Prostate gland (tissue), 2 donors: ENCODE results near the gene SH3TC1. TPM values are rescaled to one million over a fixed set of nuclear protein-coding genes. Genes with fewer than 3 reads are reported as not detected.

Experiments
- DNase-seq: peaks from one replicate; pipeline ENCODE4 v3.0.0-alpha.2; 2019; ENCODE audit warnings: low spot score
- H3K27ac ChIP-seq, 2 donors: fragments of 200-600 bp; sonication (generic); 2 replicates each; pipeline ENCODE4 v1.5.1; 2017 to 2019
- H3K27me3 ChIP-seq: fragments of 200-600 bp; sonication (generic); replicated peaks from 2 replicates; pipeline ENCODE4 v1.5.1; 2019; ENCODE audit not compliant: insufficient read depth
- H3K36me3 ChIP-seq, 2 donors: fragments of 200-600 bp; sonication (generic); 1 replicate in 1 of 2; 2 replicates in 1 of 2; pipeline versions ENCODE4 v1.5.1 to v1.8.1; 2017 to 2019
- H3K4me1 ChIP-seq: fragments of 200-600 bp; sonication (generic); replicated peaks from 2 replicates; pipeline ENCODE4 v1.5.1; 2019
- H3K4me3 ChIP-seq, 2 donors: fragments of 200-600 bp; sonication (generic); 2 replicates each; pipeline ENCODE4 v1.5.1; 2017 to 2019
- H3K9me3 ChIP-seq: fragments of 200-600 bp; sonication (generic); 2 replicates; pipeline ENCODE4 v1.5.1; 2017
- CTCF ChIP-seq, 4 experiments: fragments of 200-600 bp in 2 of 4; fragments of 450-650 bp in 2 of 4; sonication (generic) in 2 of 4; IDR thresholded peaks; 1 replicate in 3 of 4; 2 replicates in 1 of 4; pipeline ENCODE4 v1.5.1; 2016 to 2019; ENCODE audit warnings: antibody characterized with exemption in 4 of 4, mild to moderate bottlenecking in 2 of 4, moderate library complexity in 2 of 4
- POLR2A ChIP-seq: fragments of 450-650 bp; IDR thresholded peaks from one replicate; pipeline ENCODE4 v1.6.1; 2016; ENCODE audit warnings: antibody characterized with exemption, mild to moderate bottlenecking
- POLR2AphosphoS5 ChIP-seq: sonication (generic); formaldehyde crosslinking; IDR thresholded peaks from one replicate; pipeline ENCODE4 v1.6.1; 2017; ENCODE audit warnings: antibody characterized with exemption
- WGBS: methylation state at CpG from one replicate; pipeline ENCODE4 v1.1.5; 2018; 5-methylcytosine and 5-hydroxymethylcytosine counted together
- intact Hi-C: fragments of 100-400 bp; cut with DNase I; formaldehyde crosslinking; loops from one replicate; pipeline ENCODE4 v1.14.2; 2022
- total RNA-seq, 2 donors: library from RNA; depleted of rRNA; stranded (reverse); fragments of >200 nt; gene quantifications; one replicate each; pipeline ENCODE4 v1.1.0, GENCODE V29; 2016

Gene SH3TC1
- total RNA-seq, 2 donors from 2014 or later: 22.4 to 37.5 TPM

DNA sequence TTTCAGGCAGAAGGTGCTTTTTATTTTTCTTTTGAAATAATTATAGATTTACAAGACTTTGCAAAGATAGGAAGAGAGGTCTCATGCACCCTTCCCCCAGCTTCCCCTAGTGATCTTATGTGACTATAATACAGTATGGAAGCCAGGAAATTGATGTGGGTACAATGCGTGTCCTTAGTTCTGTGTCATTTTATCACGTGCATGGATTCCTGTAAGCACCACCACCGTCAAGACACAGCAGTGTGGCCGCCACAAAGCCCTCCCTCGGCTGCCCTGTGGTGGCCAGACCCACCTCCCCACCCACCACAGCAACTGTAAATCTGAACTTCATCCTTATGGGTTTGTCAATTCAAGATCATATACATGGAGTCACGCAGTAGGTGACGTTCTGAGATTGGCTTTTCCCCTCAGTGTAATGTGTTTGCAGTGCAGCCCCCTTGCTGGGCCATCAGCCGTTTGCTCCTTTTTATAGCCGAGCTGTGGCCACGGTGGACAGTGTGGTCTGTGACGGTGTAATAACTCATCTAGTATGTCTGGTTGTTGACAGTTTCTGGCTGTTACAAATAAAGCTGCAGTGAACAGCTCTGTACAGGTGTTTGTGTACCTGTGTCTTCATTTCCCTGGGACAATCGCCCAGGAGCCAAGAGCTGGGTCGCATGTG, 59.6 kb downstream of the SH3TC1 start:
- DNase-seq: no peak
- Histone ChIP-seq H3K27ac (no peak overlapping the region), H3K27me3 (no peaks in the 10 kb centered on the region), H3K4me1 (no peaks in the 10 kb centered on the region), H3K9me3 (no peaks in the 10 kb centered on the region), H3K36me3 (no peaks in the 10 kb centered on the region), H3K4me3 (no peak overlapping the region)
- intact Hi-C loops: no loop called here
- 57% methylated on average over 13 of the region's 13 CpGs for WGBS
- TF ChIP-seq CTCF (IDR thresholded peaks at IDR 0.05) (no peak), POLR2AphosphoS5 (no peak), POLR2A (no peak)

GRCh38 chr4:8259743-8260430, 60.8 kb downstream of the SH3TC1 start:
- 62% methylated on average over 11 of the region's 11 CpGs for WGBS
- no peaks in the 10 kb centered on the region for H3K9me3 ChIP-seq
- TF ChIP-seq POLR2A: no peak
- no peak for TF ChIP-seq POLR2AphosphoS5
- TF ChIP-seq CTCF (IDR thresholded peaks at IDR 0.05): no peak
- DNase-seq: no peak
- H3K4me3 ChIP-seq: no peak overlapping the region
- H3K27me3 ChIP-seq: no peaks in the 10 kb centered on the region
- no peaks in the 10 kb centered on the region for H3K4me1 ChIP-seq
- H3K36me3 ChIP-seq: no peaks in the 10 kb centered on the region
- H3K27ac ChIP-seq: no peak overlapping the region
- intact Hi-C loops: no loop called here

DNA sequence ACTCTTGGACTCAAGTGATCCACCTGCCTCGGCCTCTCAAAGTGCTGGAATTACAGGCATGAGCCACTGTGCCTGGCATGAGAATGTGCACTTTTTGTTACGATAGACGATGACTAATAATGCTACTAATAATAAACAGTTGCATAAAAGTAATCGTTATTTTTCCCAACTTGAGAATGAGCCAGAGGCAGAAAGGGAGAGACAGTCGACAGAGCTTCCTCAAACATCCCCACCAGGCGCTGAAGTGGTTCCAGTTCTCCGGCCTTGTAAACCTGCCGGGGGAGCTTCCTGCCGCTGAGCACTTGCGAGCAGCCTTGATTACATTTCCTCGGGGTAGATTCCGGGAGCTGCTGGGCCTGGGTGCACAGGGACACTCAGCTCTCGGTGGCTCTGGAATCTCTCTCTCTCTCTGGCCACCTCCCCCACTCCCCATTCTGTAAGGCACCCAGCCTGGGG, 61.6 kb downstream of the SH3TC1 start:
- Histone ChIP-seq H3K27me3 (no peaks in the 10 kb centered on the region), H3K4me1 (no peaks in the 10 kb centered on the region), H3K9me3 (no peaks in the 10 kb centered on the region), H3K27ac (peak overlapping the region in 1 of 2 donors; percentile 8), H3K36me3 (no peaks in the 10 kb centered on the region), H3K4me3 (no peak overlapping the region)
- intact Hi-C loops: no loop called here
- TF ChIP-seq POLR2A: no peak
- peak in 1 of 4 experiments; percentile 19 for TF ChIP-seq CTCF (IDR thresholded peaks at IDR 0.05)
- peak; percentile 70 for TF ChIP-seq POLR2AphosphoS5
- WGBS: 8% methylated on average over 13 of the region's 13 CpGs
- peak; percentile 70 for DNase-seq

GRCh38 chr4:8261851-8262535, 62.9 kb downstream of the SH3TC1 start:
- H3K27ac ChIP-seq: no peak overlapping the region

More at GRCh38 chr4:8261851-8262535, 62.9 kb downstream of the SH3TC1 start:
- no peak for DNase-seq
- no peak for TF ChIP-seq POLR2AphosphoS5
- TF ChIP-seq POLR2A: no peak
- TF ChIP-seq CTCF (IDR thresholded peaks at IDR 0.05): no peak
- intact Hi-C loops: no loop called here
- H3K9me3 ChIP-seq: no peaks in the 10 kb centered on the region
- H3K27me3 ChIP-seq: no peaks in the 10 kb centered on the region
- no peak overlapping the region for H3K4me3 ChIP-seq
- H3K4me1 ChIP-seq: no peaks in the 10 kb centered on the region
- WGBS: 81% methylated on average over 23 of the region's 25 CpGs
- no peaks in the 10 kb centered on the region for H3K36me3 ChIP-seq
